Endometrium (tissue), 2 donors: ENCODE measurements around the gene GRHL1.

ENCODE experiments used
- FAIRE-seq: peaks from 2 replicates; lab custom pipeline; 2012; peaks lifted over from hg19 to GRCh38; lab: Jason Lieb, UNC
- donor health status: control.
- donor health status: control.

GRHL1 gene

DNA sequence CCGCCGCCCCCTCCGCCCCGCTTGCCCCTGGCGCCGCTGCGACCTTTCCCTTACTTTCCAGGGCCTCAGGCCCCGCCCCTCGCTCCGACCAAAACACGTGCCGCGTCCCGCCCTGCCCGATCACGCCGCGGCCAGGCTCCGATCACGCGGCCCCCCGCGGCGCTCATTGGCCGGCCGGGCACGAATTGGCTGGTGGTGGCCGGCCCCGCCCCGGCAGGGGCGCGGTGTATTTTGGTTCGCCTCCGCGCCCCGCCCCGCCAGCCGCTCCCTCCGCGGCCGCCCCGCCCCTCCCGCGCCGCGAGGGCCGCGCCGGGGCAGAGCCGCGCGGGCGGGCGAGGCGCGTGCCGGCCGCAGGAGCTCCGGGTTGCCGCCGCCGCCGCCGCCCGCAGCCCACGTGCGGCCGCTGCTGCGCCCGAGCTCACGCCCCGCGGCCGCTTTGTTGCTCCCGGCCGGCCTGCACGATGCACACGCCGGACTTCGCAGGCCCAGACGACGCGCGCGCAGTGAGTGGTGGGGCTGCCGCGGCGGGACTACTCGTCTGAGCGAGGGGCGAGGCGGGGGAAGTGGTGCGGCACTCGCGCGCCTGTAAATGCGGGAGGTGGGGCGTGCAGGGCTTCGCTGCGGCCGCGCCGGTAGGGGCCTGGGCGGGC lies 91.9 kb downstream of the GRHL1 start, which contains the start of gene KLF11:
KLF11 (plus strand) TSS at position 295 of the 650 bp plus-strand sequence; CDS start at position 462, 167 bp downstream.
- FAIRE-seq = no peak

DNA sequence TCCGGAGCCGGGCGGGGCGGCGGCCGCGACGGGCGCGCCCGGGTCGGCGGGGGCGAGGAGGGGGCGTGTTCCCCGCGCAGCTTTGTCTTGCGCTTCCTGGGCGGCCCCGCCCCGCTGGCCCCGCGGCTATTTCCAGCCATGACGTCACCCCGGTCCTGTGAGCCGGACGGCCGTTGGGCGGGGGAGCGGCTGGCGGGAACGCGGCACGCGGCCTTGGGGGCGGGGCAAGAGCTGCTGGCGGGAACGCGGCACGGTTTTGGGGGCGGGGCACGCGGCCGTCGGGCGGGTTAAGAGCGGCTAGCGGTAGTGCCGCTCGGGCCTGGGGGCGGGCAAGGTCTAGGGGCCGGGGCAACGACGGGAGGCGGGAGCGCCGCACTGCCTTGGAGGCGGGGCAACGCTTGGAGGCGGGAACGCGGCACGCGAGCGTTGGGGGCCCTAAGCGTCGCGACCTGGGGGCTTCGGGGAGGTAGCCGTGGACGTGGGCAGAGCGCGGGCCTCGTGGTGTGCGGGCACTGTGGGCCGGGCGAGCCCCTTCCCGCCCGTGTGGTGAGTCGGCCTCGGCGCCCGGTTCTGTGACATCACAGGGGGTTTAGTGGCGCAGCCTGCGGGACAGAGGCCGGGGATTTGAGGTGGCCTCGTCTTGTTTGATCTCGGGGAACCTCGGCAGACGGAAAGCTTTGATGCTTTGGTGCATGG lies 92.6 kb downstream of the GRHL1 start:
- FAIRE-seq = no peak

DNA sequence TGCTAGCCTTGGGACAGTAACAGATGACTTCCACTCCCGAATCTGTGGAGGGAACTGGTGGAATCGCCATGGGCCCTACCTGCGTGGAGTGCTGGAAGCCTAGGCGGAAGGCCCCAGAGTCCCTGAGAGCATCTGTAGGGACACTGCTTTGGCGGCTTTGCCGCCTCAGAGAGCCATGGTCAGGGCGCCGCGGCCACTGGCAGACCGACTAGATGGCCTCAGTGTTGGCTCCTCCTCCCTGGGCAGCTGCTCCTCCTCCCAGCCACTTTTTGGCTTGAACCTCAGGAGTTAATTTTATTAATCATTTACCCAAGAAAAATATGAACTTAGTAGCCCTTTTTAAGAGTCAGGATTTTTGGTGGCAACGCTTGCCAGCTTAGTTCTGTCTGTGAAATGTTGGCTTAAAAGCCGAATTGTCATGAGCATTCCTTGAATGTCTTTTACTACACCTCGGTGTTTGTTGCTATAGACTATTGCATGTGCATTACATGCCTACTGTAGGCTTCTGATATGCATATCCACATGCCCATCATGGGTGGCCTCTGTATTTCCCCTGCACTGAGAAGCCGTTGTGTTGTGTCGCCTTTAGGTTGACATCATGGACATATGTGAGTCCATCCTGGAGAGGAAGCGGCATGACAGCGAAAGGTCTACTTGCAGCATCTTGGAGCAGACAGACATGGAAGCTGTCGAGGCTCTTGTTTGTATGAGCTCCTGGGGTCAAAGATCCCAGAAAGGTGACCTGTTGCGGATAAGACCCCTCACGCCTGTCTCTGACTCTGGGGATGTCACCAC lies 94.3 kb downstream of the GRHL1 start:
- FAIRE-seq = no peak

DNA sequence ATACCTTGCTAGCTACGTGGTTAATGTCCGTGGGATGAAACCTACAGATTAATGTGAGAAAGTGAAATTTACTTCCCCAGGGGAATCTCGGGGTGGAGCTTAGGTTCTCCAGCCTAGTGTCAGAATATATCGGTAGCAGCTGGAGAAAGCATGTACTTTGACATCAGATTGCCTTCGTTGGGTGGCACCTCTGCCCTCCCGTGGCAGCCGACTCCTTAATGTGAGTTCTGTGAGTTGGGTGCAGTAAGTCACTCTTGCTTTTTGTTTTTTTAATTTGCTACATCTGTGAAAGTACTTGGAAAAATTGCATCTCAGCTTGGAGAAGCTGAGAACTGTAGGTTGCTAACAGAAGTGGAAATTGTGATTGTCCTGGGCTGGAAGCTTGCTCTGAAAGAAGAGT lies 95.4 kb downstream of the GRHL1 start:
- FAIRE-seq = no peak

DNA sequence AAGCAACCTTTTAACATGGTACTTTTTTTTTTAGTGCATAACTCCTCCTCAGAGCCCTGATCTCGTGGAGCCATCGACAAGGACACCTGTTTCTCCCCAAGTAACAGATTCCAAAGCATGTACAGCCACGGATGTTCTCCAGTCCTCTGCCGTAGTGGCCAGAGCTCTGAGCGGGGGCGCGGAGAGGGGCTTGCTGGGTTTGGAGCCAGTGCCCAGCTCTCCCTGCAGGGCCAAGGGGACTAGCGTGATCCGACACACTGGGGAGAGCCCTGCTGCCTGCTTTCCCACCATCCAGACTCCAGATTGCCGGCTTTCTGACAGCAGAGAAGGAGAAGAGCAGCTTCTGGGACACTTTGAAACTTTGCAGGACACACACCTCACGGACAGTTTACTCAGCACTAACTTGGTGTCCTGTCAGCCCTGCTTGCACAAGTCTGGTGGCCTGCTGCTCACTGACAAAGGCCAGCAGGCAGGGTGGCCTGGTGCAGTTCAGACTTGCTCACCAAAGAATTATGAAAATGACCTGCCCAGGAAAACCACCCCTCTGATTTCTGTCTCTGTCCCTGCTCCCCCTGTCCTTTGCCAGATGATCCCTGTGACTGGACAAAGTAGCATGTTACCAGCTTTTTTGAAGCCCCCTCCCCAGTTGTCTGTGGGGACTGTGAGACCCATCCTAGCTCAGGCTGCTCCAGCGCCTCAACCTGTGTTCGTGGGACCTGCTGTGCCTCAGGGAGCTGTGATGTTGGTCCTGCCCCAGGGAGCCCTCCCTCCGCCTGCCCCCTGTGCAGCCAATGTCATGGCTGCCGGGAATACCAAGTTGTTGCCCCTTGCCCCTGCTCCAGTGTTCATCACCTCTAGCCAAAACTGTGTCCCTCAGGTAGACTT lies 96.4 kb downstream of the GRHL1 start:
- no peak for FAIRE-seq

DNA sequence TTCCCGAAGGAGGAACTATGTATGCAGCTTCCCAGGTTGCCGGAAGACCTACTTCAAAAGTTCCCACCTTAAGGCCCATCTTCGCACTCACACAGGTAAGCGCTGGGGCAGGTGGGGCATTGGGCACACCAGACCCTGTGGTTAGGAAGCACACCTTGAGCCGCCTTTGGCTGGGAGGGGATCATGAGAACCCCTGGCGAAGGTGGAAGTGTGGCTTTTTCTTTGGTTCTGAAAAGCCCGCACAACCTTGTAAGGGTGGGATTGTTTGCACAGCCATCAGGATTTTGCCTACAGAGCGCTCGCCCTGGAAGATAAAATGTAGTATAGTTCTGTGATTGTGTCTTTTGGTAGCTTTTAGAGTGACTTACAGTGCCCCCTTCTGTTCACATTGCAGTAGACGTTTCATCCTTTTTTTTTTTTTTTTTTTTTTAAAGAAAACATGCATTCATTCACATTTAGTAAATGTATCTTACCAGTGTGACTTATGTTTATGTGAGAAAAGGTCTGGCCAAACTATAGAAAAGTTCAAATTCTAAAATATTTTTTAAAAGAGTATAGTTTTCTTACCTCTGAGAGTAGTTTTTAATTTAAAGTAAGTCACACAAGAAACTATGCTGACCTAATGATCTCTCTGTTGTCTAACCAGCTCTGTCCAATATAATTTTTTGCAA lies 97.1 kb downstream of the GRHL1 start:
- FAIRE-seq = peak; percentile 95
